IPS-18a (cell line): ENCODE data around the gene PLAAT2.
A peak's percentile ranks its signal among the peaks of the same experiment; 100 is the strongest.
"Not testable (repeated sequence)": the region's sequence is repeated elsewhere in the genome, so short reads cannot be mapped to it uniquely, and the experiment has no call there.

ENCODE experiments used
- H3K27ac ChIP-seq: one replicate; pipeline ENCODE4 v1.5.1; 2013; ENCODE audit warnings: low read length
- H3K27me3 ChIP-seq: one replicate; pipeline ENCODE4 v1.6.1; 2013; ENCODE audit warnings: mild to moderate bottlenecking, low read length; ENCODE audit not compliant: control insufficient read depth, insufficient read depth
- H3K36me3 ChIP-seq: one replicate; pipeline ENCODE4 v1.6.1; 2013; ENCODE audit warnings: low read depth, low read length; ENCODE audit not compliant: control insufficient read depth
- H3K4me1 ChIP-seq: one replicate; pipeline ENCODE4 v1.6.1; 2013; ENCODE audit warnings: low read depth, low read length; ENCODE audit not compliant: control insufficient read depth
- H3K4me3 ChIP-seq: one replicate; pipeline ENCODE4 v1.5.1; 2013; ENCODE audit warnings: low read length
- H3K9ac ChIP-seq: one replicate; pipeline ENCODE4 v1.6.1; 2013; ENCODE audit warnings: mild to moderate bottlenecking, low read length, moderate library complexity
- H3K9me3 ChIP-seq: one replicate; pipeline ENCODE4 v1.6.1; 2013; ENCODE audit warnings: low read depth, low read length; ENCODE audit not compliant: control insufficient read depth

Gene PLAAT2

GRCh38 chr11:63563201-63564055, at the start of gene PLAAT2:
Gene PLAAT2 (minus strand): TSS chr11:63563379. CDS start chr11:63563324, 55 bp downstream.
- Histone ChIP-seq H3K9me3 (no peaks in the 10 kb centered on the region), H3K27ac (no peak within 1 kb of the TSS), H3K36me3 (no peaks in the 10 kb centered on the region), H3K4me3 (no peak within 1 kb of the TSS), H3K4me1 (peaks cover 14% of the 10 kb centered on the region), H3K9ac (no peak within 1 kb of the TSS), H3K27me3 (no peaks in the 10 kb centered on the region)

GRCh38 chr11:63612181-63612580, 49.0 kb upstream of the PLAAT2 start:
- peaks cover 23% of the 10 kb centered on the region for H3K4me1 ChIP-seq

GRCh38 chr11:63611395-63611747, 48.2 kb upstream of the PLAAT2 start:
- Histone ChIP-seq H3K27me3 (peaks cover 37% of the 10 kb centered on the region), H3K9ac (no peak overlapping the region), H3K9me3 (no peaks in the 10 kb centered on the region), H3K27ac (no peak overlapping the region), H3K4me3 (peak overlapping the region; percentile 42), H3K4me1 (peaks cover 23% of the 10 kb centered on the region), H3K36me3 (no peaks in the 10 kb centered on the region)

More at GRCh38 chr11:63612181-63612580, 49.0 kb upstream of the PLAAT2 start:
- Histone ChIP-seq H3K9me3 (no peaks in the 10 kb centered on the region), H3K9ac (no peak overlapping the region), H3K27me3 (peaks cover 37% of the 10 kb centered on the region), H3K36me3 (no peaks in the 10 kb centered on the region), H3K4me3 (no peak overlapping the region), H3K27ac (no peak overlapping the region)

- H3K9ac ChIP-seq, result no peak overlapping the region
- H3K4me3 ChIP-seq, result peak overlapping the region; percentile 42
- peaks cover 23% of the 10 kb centered on the region for H3K4me1 ChIP-seq
- H3K27me3 ChIP-seq, result peaks cover 37% of the 10 kb centered on the region
- no peaks in the 10 kb centered on the region for H3K9me3 ChIP-seq
- no peak overlapping the region for H3K27ac ChIP-seq
- H3K36me3 ChIP-seq, result no peaks in the 10 kb centered on the region
These were observed 47.6 kb upstream of the PLAAT2 start for GRCh38 chr11:63610604-63611394.

- H3K27me3 ChIP-seq, result peaks cover 37% of the 10 kb centered on the region
- H3K36me3 ChIP-seq, result no peaks in the 10 kb centered on the region
- H3K9me3 ChIP-seq, result no peaks in the 10 kb centered on the region
- no peak overlapping the region for H3K27ac ChIP-seq
- peaks cover 23% of the 10 kb centered on the region for H3K4me1 ChIP-seq
- H3K4me3 ChIP-seq, result peak overlapping the region; percentile 42
- H3K9ac ChIP-seq, result no peak overlapping the region
These were observed 46.9 kb upstream of the PLAAT2 start for GRCh38 chr11:63609971-63610580.

GRCh38 chr11:63609536-63609935, 46.4 kb upstream of the PLAAT2 start:
- Histone ChIP-seq H3K36me3 (no peaks in the 10 kb centered on the region), H3K4me3 (no peak overlapping the region), H3K27me3 (peaks cover 37% of the 10 kb centered on the region), H3K4me1 (peaks cover 23% of the 10 kb centered on the region), H3K9ac (no peak overlapping the region), H3K27ac (no peak overlapping the region), H3K9me3 (no peaks in the 10 kb centered on the region)

GRCh38 chr11:63608353-63609345, 45.5 kb upstream of the PLAAT2 start:
- Histone ChIP-seq H3K36me3 (no peaks in the 10 kb centered on the region), H3K9ac (no peak overlapping the region), H3K9me3 (no peaks in the 10 kb centered on the region), H3K4me1 (peaks cover 23% of the 10 kb centered on the region), H3K4me3 (no peak overlapping the region), H3K27ac (no peak overlapping the region), H3K27me3 (peaks cover 37% of the 10 kb centered on the region)

- Histone ChIP-seq H3K9ac (no peak overlapping the region), H3K27me3 (no peaks in the 10 kb centered on the region), H3K4me1 (peaks cover 4% of the 10 kb centered on the region), H3K4me3 (no peak overlapping the region), H3K36me3 (no peaks in the 10 kb centered on the region), H3K9me3 (no peaks in the 10 kb centered on the region), H3K27ac (no peak overlapping the region)
These were observed 40.0 kb upstream of the PLAAT2 start for GRCh38 chr11:63603180-63603518.

- not testable (repeated sequence) for H3K27ac ChIP-seq, H3K9ac ChIP-seq, H3K9me3 ChIP-seq, H3K4me1 ChIP-seq, H3K4me3 ChIP-seq, H3K36me3 ChIP-seq, H3K27me3 ChIP-seq
These were observed 39.4 kb upstream of the PLAAT2 start for GRCh38 chr11:63602290-63603179.
